ENCODE measurements around the gene SCNN1G.

GRCh38 chr16:23229714-23230113, 47.2 kb downstream of the SCNN1G start:
- TF ChIP-seq TCF7 (CRISPR knock-in tag; IDR thresholded peaks at IDR 0.05; ENCODE audit: low read depth) (no peak), SP1 (CRISPR knock-in tag; conservative IDR thresholded peaks at IDR 0.05) (no peak), CTCF (IDR thresholded peaks at IDR 0.05) (no peak), USF1 (CRISPR knock-in tag; IDR thresholded peaks at IDR 0.05) (no peak), USF2 (CRISPR knock-in tag; IDR thresholded peaks at IDR 0.05) (no peak), EMX1 (CRISPR knock-in tag; IDR thresholded peaks at IDR 0.05) (no peak), CREM (CRISPR knock-in tag; IDR thresholded peaks at IDR 0.05) (no peak), NR2C2 (CRISPR knock-in tag; IDR thresholded peaks at IDR 0.05) (no peak), CREB1 (CRISPR knock-in tag; IDR thresholded peaks at IDR 0.05) (no peak), AFF4 (CRISPR knock-in tag; IDR thresholded peaks at IDR 0.05; ENCODE audit: borderline replicate concordance) (no peak)

Data from WTC11 (cell line).